Head of caudate nucleus (tissue), 42 donors: Measurements from ENCODE around the gene AQP4.

Experiments used
- DNase-seq, 42 donors: peaks; one replicate each; pipeline versions ENCODE4 v3.0.0 to v3.0.0-alpha.2; 2020 to 2021; ENCODE audit warnings: mixed read lengths in 7 of 42
- intact Hi-C: fragments of 100-400 bp; cut with DNase I; formaldehyde crosslinking; loops from one replicate; pipeline ENCODE4 v1.15.0; 2022

Gene AQP4

DNA sequence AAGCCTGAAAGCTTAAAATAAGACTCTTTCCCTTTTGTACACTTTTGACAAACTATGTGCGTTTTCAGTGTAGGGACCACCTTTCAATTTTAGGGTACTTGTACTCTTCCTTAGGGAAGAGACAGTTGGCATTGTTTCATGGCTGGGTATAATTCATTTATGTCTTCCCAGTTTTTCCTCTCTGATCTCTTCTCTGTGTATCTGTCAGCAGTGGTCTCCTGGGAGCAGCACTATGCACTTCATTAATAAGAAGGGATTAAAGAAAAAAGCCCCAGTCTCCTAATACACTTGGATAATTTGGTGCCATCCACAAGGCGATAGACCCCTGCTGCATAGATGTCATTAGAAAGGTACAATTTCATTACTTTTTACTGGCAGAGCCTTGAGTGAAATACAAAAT, 12.1 kb downstream of the AQP4 start:
- intact Hi-C loops: no loop called here

DNA sequence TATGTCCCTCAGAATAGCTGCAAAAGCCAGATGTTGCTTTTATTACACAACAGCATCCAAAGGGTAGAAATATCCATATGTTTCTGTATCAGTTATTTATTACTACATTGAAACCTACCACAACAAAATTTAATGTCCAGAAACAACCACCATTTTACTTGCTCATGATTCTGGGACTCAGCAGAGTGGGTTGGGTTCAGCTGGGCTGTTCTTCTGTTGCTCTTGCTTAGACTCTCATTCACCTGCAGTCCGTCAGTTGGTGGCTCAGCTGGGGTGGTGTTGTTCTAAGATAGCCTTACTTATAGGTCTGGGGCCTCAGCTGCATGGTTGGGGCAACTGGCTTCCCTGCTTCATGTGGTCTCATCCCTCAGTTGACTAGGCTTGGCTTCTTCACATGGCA, 21.7 kb downstream of the AQP4 start:
- intact Hi-C loops: no loop called here
- DNase-seq: no peak

More for the DNA sequence above, 12.1 kb downstream of the AQP4 start:
- no peak for DNase-seq

DNA sequence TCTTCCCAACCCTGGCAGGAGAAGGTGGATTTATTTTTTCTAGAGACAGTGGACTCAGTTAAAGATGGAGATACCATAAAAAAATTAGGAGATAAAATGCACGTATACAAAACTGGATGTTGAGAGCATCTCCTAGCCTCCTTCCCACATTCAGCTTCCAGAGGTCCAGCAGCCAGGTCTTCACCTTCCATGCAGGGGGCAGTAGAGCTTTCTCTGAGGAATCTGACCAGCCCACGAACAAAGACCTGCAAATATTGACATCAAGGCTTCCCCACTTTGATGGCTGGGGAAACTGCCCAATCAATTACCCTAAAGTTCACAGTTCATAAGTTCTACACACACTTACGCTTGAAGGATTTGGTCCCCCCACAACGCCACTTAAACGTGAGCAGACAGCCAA, 24.5 kb downstream of the AQP4 start:
- no peak for DNase-seq
- intact Hi-C loops: no loop called here

DNA sequence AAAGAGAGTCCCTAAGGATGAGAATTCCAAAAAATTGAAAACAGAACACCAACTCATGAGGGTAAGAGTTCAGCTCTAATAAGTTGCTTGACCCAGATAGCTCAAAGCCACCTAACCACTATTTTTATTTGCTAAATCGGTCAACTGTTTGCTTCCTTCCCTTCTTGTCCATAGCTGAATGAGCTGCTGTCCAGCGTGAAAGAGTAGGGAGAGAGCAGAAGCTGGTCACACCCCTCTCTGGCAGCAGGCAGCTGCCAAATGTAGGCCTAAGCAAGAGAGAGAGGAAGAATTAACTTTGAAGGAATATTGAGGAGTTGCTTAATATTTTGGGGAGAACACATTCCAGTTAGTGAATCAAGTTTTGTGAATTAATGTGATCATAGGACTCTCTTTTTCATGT, 25.9 kb downstream of the AQP4 start:
- intact Hi-C loops: no loop called here
- DNase-seq: peak in 3 of 42 donors; percentile 13 to 40 (median 17)

DNA sequence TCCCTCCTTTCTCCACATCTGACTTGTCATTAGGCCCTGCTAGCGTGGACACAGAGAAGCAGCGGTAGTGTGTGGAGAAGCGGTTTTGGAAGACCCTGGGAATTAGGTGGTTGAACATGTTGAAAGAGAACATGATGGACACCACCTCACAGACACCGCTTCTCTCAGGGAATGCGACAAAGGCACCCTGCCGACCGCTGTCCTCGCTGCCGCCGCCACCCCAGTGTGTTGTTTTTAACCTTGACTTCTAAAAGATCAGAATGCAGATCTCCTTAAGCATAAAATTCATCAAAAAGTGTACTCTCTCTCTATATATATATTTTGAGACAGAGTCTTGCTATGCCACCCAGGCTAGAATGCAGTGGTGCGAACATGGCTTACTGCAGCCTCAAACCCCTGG, 33.2 kb downstream of the AQP4 start:
- DNase-seq: no peak
- intact Hi-C loops: no loop called here

DNA sequence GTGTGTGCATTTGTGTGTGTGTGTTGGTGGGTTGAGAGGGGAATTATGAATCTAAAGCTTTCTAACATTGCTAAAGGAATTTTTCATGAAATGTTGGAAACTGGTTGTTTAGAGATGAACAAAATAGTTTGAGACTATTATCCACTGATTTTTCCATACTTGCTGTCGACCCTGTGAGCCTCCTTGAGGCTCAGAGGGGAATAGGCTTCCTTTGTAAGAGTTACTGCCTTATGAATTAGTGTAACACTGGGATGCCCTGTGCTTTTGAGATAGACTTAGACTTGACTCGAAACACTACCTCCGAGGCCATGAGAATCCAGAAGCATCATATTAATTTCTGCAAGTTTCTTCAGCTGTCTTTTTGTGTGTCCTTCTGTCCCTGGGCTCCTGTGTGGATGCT, 37.9 kb downstream of the AQP4 start:
- intact Hi-C loops: no loop called here

DNA sequence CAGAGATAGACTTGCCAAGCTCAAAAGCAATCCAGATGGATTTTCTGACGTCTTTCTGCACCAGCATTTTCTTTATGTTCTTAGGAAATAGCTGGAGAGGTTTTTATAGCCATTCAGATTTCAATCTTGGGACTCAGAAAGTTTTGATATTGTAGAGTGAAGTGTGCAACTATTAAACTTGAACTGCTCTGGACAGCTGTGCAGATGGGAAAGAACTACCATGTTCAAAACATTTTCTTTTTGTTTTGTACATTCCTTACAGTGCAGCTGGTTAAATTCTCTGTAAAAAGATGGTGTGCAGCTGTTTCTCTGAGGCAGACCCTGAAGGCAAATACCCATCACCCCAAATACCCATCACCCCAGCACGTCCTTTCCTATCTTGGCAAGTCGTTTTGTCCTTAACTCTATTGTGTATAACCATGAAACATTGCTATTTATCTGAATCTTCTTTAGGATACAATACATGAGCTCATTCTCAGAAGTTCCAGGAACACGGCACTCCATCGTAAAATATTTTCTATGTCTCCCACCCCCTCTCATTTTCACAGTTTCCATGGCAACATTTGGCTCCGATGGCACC, 38.8 kb downstream of the AQP4 start:
- DNase-seq: peak in 2 of 42 donors; percentile 8 to 9
- intact Hi-C loops: no loop called here

More for the DNA sequence above, 37.9 kb downstream of the AQP4 start:
- no peak for DNase-seq

DNA sequence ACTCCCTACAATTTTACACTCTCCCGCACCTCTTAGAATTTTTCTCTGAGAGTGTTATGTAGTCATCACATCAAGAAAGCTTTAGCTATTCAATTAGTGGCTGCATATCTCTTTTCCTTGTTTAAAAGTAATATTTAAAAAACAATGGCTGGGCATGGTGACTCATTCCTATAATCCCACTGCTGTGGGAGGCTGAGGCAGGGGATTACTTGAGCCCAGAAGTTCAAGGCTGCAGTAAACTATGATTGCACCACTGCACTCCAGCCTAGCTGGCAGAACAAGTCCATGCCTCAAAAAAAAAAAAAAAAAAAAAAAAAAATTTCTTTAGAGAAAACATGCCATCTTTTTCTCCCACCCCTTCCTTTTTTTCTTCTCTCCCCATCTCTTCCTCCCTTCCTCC, 44.3 kb downstream of the AQP4 start:
- intact Hi-C loops: no loop called here
- DNase-seq: no peak

DNA sequence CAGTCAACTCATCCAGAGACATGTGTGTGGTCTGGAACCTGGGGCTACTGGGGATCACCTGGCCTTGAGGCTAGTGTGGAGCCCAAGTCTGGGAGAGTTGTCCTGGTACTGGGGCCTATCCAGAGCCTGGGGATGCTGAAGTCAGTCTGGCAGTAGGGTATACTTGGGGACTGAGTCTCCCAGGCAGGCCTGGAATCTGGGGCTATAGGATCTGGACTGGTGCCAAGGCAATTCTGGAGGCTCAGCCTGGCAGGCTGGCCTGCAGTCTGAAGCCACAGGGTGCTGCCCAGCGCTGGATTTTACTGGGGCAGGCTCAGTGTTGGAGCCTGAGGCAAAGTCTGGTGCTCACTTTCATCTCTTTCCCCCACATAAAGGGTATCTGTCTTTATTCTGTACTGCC, 46.5 kb downstream of the AQP4 start:
- no peak for DNase-seq
- intact Hi-C loops: no loop called here

DNA sequence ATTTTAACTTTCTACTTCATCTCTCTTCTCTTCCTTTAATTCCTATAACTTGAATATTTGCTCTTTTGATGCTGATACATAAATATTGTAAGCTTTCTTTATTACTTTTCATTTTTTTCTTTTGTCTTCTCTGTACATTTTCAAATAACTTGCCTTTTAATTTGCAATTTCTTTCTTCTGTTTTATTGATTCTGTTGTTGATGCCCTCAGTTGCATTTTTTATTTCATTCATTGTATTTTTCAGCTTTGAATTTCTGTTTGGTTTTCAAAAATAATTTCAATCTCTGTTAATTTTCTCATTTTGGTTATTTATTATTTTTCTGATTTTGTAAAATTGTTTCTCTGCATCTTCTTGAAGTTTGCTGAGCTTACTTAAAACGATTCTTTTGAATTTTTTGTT, 47.0 kb downstream of the AQP4 start:
- intact Hi-C loops: no loop called here
- DNase-seq: no peak

DNA sequence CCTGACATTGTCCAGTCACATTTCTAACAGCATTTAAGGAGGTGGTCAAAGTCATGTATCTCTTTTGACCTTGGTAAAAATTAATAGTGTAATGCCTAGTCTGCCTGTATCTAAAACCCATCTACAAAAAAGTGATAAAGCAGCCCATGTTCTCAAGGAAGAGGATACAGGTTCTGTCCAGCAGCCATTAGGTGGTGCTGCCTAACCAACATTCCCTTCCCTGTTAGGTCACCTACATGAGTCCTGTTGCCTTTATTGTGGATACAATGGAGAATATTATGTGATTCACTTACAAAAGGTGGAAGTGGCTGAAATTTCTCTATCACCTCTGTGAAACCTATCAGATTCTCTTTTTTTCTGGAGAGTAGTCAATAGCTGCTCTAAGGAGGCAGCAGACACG, 52.5 kb downstream of the AQP4 start:
- intact Hi-C loops: no loop called here
- peak in 19 of 42 donors; percentile 12 to 55 (median 29) for DNase-seq

DNA sequence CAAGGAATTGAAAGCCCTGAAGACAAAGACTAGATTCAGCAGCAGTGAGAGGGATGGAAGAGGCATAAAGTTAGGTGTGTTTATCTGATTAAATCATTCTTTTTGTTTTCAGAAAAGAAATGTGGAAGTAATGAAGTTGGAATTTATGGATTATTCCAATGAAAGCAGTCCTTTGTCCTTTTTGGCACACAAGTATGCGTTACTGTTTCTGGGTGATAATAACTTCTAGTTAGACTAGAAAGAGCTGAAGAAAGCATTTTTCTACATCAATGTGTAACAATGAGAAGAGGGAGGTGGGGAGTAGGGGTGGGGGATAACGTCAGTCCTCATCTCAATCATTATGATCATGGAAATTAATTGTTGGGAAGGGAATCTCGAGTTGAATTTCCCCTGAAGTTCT, 53.0 kb downstream of the AQP4 start:
- intact Hi-C loops: no loop called here
- DNase-seq: no peak

DNA sequence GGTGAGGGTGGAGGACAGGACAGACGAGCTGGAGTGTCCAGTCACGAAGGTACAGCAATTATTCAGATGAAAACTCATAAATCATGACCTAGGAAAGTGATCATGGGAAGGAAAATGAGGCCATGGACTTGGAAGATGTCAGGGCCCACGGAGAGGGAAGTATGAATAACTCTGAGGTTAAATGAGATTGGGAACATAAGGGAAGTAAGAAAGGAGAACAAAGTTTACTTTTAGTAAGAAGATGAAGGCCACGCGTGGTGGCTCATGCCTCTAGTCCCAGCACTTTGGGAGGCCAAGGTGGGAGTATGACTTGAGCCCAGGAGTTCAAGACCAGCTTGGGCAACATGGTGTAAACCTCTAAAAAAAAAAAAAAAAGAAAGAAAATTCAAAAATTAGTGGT, 56.2 kb downstream of the AQP4 start:
- no peak for DNase-seq
- intact Hi-C loops: loop anchor here (10.0 kb wide), 1 partner anchor 195 kb away; no protein-coding TSS in a partner anchor

DNA sequence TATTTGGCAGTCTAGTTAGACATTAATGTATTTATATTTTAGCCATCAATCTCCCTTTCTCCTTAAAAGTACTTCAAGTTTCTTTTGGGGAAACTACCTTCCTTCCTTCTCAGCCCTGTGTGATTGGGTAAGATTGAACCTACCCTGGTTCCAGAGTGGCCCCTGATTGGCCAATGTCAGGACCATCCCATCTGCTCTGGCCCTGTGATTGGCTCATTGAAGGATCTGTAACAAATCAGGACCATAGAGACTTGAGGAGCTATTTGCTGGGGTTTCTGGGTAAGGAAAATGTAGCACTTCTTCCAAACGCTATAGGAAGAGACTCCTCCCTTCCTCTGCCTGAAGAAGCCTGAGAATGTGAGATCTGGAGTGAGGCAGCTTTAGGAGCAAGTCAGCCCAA, 59.3 kb downstream of the AQP4 start:
- intact Hi-C loops: loop anchor here (10.0 kb wide), 1 partner anchor 199 kb away; no protein-coding TSS in a partner anchor

DNA sequence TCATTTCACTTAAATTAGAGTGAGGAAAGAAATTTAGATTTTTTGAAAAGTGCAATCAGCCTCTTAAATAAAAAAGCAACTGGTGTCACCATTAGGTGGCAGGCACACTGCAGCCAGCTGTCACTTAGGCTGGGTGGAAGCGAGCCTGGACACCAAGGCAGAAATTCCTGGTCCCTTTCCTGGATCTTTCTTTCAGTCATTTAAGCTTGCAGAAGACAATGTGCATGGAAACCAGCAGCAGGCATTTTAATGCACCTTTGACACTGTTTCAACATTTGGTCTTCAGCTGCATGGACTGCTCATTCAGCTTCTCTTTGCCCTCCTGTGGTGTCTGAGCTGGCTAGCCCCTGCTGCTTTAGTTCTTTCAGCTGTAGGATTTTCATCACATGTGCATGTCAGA, 61.0 kb downstream of the AQP4 start:
- DNase-seq: peak in 38 of 42 donors; percentile 16 to 75 (median 39)

More for the DNA sequence above, 59.3 kb downstream of the AQP4 start:
- no peak for DNase-seq

DNA sequence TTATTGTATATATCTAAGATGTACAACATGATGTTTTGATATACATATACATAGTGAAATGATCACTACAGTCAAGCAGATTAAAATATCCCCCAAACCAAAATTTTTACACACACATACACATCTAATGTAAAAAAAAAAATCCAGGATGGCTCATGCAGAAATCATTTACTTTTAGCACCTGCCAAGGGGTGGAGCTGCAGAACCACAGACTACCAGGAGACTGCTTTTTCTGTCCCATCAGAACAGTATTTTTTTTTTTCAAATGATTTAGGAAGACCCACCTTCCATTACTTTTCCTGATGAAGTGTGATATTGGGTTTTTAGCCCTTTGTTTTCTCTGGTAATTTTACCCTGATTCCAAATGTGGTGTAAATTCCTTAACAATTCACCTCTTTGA, 61.9 kb downstream of the AQP4 start:
- intact Hi-C loops: loop anchor here (10.0 kb wide), 1 partner anchor 201 kb away; no protein-coding TSS in a partner anchor
- DNase-seq: peak in 1 of 42 donors; percentile 20

More for the DNA sequence above, 61.0 kb downstream of the AQP4 start:
- intact Hi-C loops: loop anchor here (10.0 kb wide), 1 partner anchor 200 kb away; no protein-coding TSS in a partner anchor

DNA sequence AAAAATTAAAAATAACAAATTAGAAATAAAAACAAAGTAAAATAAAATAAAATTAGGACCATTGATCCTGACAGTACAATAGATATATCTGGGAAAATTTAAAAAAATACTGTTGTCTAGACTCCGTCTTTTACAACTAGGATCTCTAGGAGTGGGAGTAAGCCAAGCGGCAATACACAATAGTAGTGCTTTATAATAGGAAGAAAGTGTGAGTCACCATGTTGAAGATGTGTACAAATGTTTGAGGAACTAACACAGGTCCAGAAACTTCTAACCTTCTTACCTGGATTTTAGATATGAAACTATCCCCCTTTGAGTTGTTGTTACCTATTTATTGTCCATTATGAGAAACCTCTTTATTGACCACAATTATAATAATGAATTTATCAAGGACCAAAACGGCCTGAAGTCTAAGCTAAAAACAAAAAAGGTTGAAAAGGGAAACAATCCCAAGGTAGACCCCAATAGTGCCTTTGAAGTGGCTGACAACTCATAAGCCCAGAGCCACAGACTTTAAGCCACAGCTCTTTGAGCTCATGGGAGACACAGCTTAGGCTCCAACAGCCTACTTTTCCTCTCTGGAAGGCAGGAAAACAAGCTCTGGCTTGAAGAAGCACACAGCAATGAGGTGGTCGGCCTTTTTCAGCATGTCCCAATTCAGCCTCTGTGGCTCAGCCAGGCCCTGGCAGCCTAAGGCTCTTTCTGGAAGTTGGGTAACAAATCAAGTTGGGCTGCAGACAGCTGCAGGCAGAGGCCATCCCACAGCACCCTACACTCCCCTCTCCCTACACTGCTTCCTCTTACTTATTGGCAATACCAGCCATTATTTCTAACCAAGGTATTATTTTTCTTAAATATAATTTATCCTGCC, 62.9 kb downstream of the AQP4 start:
- intact Hi-C loops: loop anchor here (10.0 kb wide), 1 partner anchor 202 kb away; no protein-coding TSS in a partner anchor
- no peak for DNase-seq
